CD14-positive monocyte (primary cell): ENCODE data around the gene POLR2L. TPM values are rescaled to one million over a fixed set of nuclear protein-coding genes. Genes with fewer than 3 reads are reported as not detected.

Experiments used
- DNase-seq, 3 donors: peaks; one replicate each; pipeline ENCODE4 v3.0.0-alpha.2; 2011 to 2022
- H2AFZ ChIP-seq: 2 replicates; pipeline ENCODE4 v1.6.0; 2012; ENCODE audit warnings: mild to moderate bottlenecking, low read depth, low read length, inconsistent platforms; ENCODE audit not compliant: insufficient read depth, poor library complexity, severe bottlenecking
- H3K27ac ChIP-seq, 2 donors: 1 replicate in 1 of 2; 2 replicates in 1 of 2; pipeline ENCODE4 v1.5.1; 2012 to 2013; ENCODE audit warnings: low read length in 2 of 2, control low read depth in 1 of 2, inconsistent platforms in 1 of 2, low read depth in 1 of 2, mild to moderate bottlenecking in 1 of 2
- H3K27me3 ChIP-seq, 2 donors: one replicate each; pipeline versions ENCODE4 v1.6.0 to v1.6.1; 2011 to 2013; ENCODE audit warnings: low read length in 2 of 2; ENCODE audit not compliant: control insufficient read depth in 2 of 2, insufficient read depth in 2 of 2
- H3K36me3 ChIP-seq, 2 donors: replicated peaks in 1 of 2; 1 replicate in 1 of 2; 2 replicates in 1 of 2; pipeline versions ENCODE4 v1.5.1 to v1.6.1; 2012 to 2013; ENCODE audit warnings: low read length in 2 of 2, control low read depth in 1 of 2, inconsistent platforms in 1 of 2, mild to moderate bottlenecking in 1 of 2; ENCODE audit not compliant: insufficient read depth in 2 of 2, control insufficient read depth in 1 of 2
- H3K4me1 ChIP-seq, 2 donors: 1 replicate in 1 of 2; 2 replicates in 1 of 2; pipeline versions ENCODE4 v1.5.1 to v1.6.1; 2012 to 2013; ENCODE audit warnings: low read length in 2 of 2, control low read depth in 1 of 2, inconsistent platforms in 1 of 2, mild to moderate bottlenecking in 1 of 2, moderate library complexity in 1 of 2; ENCODE audit not compliant: insufficient read depth in 2 of 2, control insufficient read depth in 1 of 2
- H3K4me2 ChIP-seq: replicated peaks from 2 replicates; pipeline ENCODE3; 2012; ENCODE audit warnings: low read length, moderate library complexity, mild to moderate bottlenecking; ENCODE audit not compliant: poor library complexity, severe bottlenecking; ENCODE audit errors: extremely low read depth
- H3K4me3 ChIP-seq, 3 experiments: fragments of 200-600 bp in 1 of 3; sonication (generic) in 1 of 3; replicated peaks in 1 of 3; 1 replicate in 2 of 3; 2 replicates in 1 of 3; pipeline ENCODE4 v1.5.1; 2011 to 2013; ENCODE audit warnings: low read length in 3 of 3, mild to moderate bottlenecking in 3 of 3, control low read depth in 2 of 3, low read depth in 2 of 3, inconsistent platforms in 1 of 3, moderate library complexity in 1 of 3
- H3K79me2 ChIP-seq: 2 replicates; pipeline ENCODE4 v1.6.0; 2012; ENCODE audit warnings: mild to moderate bottlenecking, control low read depth, inconsistent platforms, low read length, moderate library complexity; ENCODE audit not compliant: insufficient read depth
- H3K9ac ChIP-seq: 2 replicates; pipeline ENCODE4 v1.6.0; 2017; ENCODE audit warnings: low read length, mild to moderate bottlenecking; ENCODE audit not compliant: insufficient read depth, poor library complexity, severe bottlenecking
- H3K9me3 ChIP-seq, 2 donors: replicated peaks in 1 of 2; 1 replicate in 1 of 2; 2 replicates in 1 of 2; pipeline versions ENCODE4 v1.5.1 to v1.6.1; 2012 to 2013; ENCODE audit warnings: low read length in 2 of 2, control low read depth in 1 of 2; ENCODE audit not compliant: control insufficient read depth in 1 of 2, insufficient read depth in 1 of 2
- H4K20me1 ChIP-seq: 2 replicates; pipeline ENCODE4 v1.6.0; 2012; ENCODE audit warnings: mild to moderate bottlenecking, low read length, control low read depth, moderate library complexity; ENCODE audit not compliant: insufficient read depth
- H3K27ac Mint-ChIP-seq, 7 donors: one replicate each; pipeline ENCODE4 v1.8.0; 2020; ENCODE audit warnings: mild to moderate bottlenecking in 7 of 7, mixed read lengths in 7 of 7, moderate library complexity in 6 of 7, inconsistent platforms in 2 of 7
- H3K27me3 Mint-ChIP-seq, 3 donors: one replicate each; pipeline ENCODE4 v1.8.0; 2021 to 2022; ENCODE audit warnings: low read depth in 3 of 3, mild to moderate bottlenecking in 3 of 3, mixed read lengths in 3 of 3, moderate library complexity in 3 of 3, inconsistent platforms in 1 of 3
- H3K36me3 Mint-ChIP-seq, 2 donors: one replicate each; pipeline ENCODE4 v1.8.0; 2020; ENCODE audit warnings: mixed read lengths in 2 of 2, inconsistent platforms in 1 of 2, mild to moderate bottlenecking in 1 of 2
- H3K4me1 Mint-ChIP-seq: one replicate; pipeline ENCODE4 v1.8.0; 2020; ENCODE audit warnings: mild to moderate bottlenecking, mixed read lengths
- H3K4me3 Mint-ChIP-seq, 2 donors: one replicate each; pipeline ENCODE4 v1.8.0; 2020; ENCODE audit warnings: mild to moderate bottlenecking in 2 of 2, mixed read lengths in 2 of 2, moderate library complexity in 1 of 2
- H3K9me3 Mint-ChIP-seq, 7 donors: one replicate each; pipeline ENCODE4 v1.8.0; 2020 to 2022; ENCODE audit warnings: mixed read lengths in 7 of 7, mild to moderate bottlenecking in 6 of 7, moderate library complexity in 6 of 7, inconsistent platforms in 2 of 7
- WGBS: methylation state at CpG from one replicate; pipeline ENCODE4 v1.1.5; 2013; ENCODE audit warnings: missing lambda C conversion rate; ENCODE audit not compliant: insufficient coverage; 5-methylcytosine and 5-hydroxymethylcytosine counted together
- intact Hi-C, 2 donors: fragments of 100-400 bp; cut with micrococcal nuclease; formaldehyde crosslinking; loops; one replicate each; pipeline versions ENCODE4 v1.15.0 to v1.15.1; 2023
- polyA plus RNA-seq, 3 donors: library from polyadenylated mRNA; depleted of rRNA in 1 of 3; unstranded in 2 of 3; stranded (reverse) in 1 of 3; fragments of 300-500 nt in 2 of 3; fragments of >200 nt in 1 of 3; fragmentation: Illumina TruSeq in 2 of 3; gene quantifications; 1 replicate in 2 of 3; 2 replicates in 1 of 3; pipeline ENCODE4 v1.2.3, GENCODE V29; 2012 to 2021
- TF ChIP-seq, protein P1 (sequence below): fragments of 200-600 bp; IDR thresholded peaks from one replicate; pipeline ENCODE4 v1.8.0; 2022; ENCODE audit warnings: antibody characterized with exemption, mild to moderate bottlenecking

POLR2L gene
- polyA plus RNA-seq, 3 donors: 93.9 to 133 (median 110) TPM

DNA sequence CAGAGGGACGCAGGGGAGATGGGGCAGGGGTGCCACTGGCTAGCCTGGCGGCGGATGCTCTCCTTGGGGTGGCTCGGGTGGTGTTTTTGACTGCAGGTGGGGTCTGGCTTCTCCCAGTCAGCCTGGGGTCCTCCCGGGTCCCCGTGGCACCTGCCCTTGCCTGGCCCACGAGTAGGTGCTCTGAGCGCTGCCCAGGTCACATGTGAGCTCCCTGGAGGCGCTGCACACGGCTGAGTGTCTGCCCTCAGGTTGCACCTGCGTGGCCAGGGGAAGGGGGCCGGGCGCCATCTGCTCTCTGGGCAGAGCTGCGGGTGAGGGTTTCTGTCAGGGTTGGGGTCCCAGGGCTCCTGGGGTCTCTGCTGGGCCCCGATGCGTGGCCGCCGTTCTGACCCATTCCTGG is 5.5 kb upstream of the POLR2L start:
- H3K36me3 Mint-ChIP-seq: peaks cover 2 to 6% of the 10 kb centered on the region in 2 donors
- Histone ChIP-seq H3K4me1 (peaks cover 37 to 57% of the 10 kb centered on the region in 2 donors), H3K4me2 (no peak overlapping the region), H3K4me3 (no peak overlapping the region), H3K9ac (no peak overlapping the region), H3K79me2 (no peaks in the 10 kb centered on the region), H4K20me1 (peaks cover 73% of the 10 kb centered on the region), H3K36me3 (no peaks in the 10 kb centered on the region), H3K9me3 (no peaks in the 10 kb centered on the region), H3K27me3 (peaks cover 6 to 24% of the 10 kb centered on the region in 2 donors), H2AFZ (no peak overlapping the region), H3K27ac (no peak overlapping the region)
- TF ChIP-seq, protein P1, sequence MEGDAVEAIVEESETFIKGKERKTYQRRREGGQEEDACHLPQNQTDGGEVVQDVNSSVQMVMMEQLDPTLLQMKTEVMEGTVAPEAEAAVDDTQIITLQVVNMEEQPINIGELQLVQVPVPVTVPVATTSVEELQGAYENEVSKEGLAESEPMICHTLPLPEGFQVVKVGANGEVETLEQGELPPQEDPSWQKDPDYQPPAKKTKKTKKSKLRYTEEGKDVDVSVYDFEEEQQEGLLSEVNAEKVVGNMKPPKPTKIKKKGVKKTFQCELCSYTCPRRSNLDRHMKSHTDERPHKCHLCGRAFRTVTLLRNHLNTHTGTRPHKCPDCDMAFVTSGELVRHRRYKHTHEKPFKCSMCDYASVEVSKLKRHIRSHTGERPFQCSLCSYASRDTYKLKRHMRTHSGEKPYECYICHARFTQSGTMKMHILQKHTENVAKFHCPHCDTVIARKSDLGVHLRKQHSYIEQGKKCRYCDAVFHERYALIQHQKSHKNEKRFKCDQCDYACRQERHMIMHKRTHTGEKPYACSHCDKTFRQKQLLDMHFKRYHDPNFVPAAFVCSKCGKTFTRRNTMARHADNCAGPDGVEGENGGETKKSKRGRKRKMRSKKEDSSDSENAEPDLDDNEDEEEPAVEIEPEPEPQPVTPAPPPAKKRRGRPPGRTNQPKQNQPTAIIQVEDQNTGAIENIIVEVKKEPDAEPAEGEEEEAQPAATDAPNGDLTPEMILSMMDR: no peak
- 72% methylated on average over 17 of the region's 18 CpGs for WGBS
- no peak overlapping the region for H3K27ac Mint-ChIP-seq
- no peak overlapping the region for H3K4me3 Mint-ChIP-seq
- intact Hi-C loops: loop anchor here (2.0 to 5.0 kb wide), 4 partner anchors 69 to 203 kb away; partner anchors contain the start of gene AP2A2 (in 1 of the 2)
- peaks cover 10 to 48% (median 31%) of the 10 kb centered on the region in 3 donors for H3K27me3 Mint-ChIP-seq
- H3K4me1 Mint-ChIP-seq: peaks cover 32% of the 10 kb centered on the region
- H3K9me3 Mint-ChIP-seq: peaks cover 0 to 3% (median 0%) of the 10 kb centered on the region in 7 donors
- no peak for DNase-seq

- H3K4me3 ChIP-seq: no peak overlapping the region
- peaks cover 6 to 24% of the 10 kb centered on the region in 2 donors for H3K27me3 ChIP-seq
- peaks cover 2 to 6% of the 10 kb centered on the region in 2 donors for H3K36me3 Mint-ChIP-seq
- no peaks in the 10 kb centered on the region for H3K9me3 ChIP-seq
- H2AFZ ChIP-seq: no peak overlapping the region
- intact Hi-C loops: loop anchor here (5.0 kb wide), 2 partner anchors 71 to 81 kb away; partner anchors contain the start of gene AP2A2 (in 1 of the 2)
- DNase-seq: no peak
- peaks cover 33% of the 10 kb centered on the region for H3K4me1 Mint-ChIP-seq
- H3K9me3 Mint-ChIP-seq: peaks cover 0 to 3% (median 0%) of the 10 kb centered on the region in 7 donors
- WGBS: 83% methylated on average over 11 of the region's 11 CpGs
- no peaks in the 10 kb centered on the region for H3K36me3 ChIP-seq
- H3K4me2 ChIP-seq: no peak overlapping the region
- no peak overlapping the region for H3K9ac ChIP-seq
- H3K27me3 Mint-ChIP-seq: peaks cover 10 to 45% (median 31%) of the 10 kb centered on the region in 3 donors
- TF ChIP-seq, protein P1: no peak
- H3K4me3 Mint-ChIP-seq: peak overlapping the region in 1 of 2 donors; percentile 43
- peaks cover 41 to 64% of the 10 kb centered on the region in 2 donors for H3K4me1 ChIP-seq
- peaks cover 7% of the 10 kb centered on the region for H3K79me2 ChIP-seq
- H3K27ac ChIP-seq: no peak overlapping the region
- H3K27ac Mint-ChIP-seq: peak overlapping the region in 5 of 7 donors; percentile 6 to 54 (median 30)
- H4K20me1 ChIP-seq: peaks cover 69% of the 10 kb centered on the region
Measured at GRCh38 chr11:846496-847098, 4.3 kb upstream of the POLR2L start.
